ENCODE results near the gene CLCNKB.
"Not testable (repeated sequence)": the region's sequence is repeated elsewhere in the genome, so short reads cannot be mapped to it uniquely, and the experiment has no call there.

Gene CLCNKB

DNA sequence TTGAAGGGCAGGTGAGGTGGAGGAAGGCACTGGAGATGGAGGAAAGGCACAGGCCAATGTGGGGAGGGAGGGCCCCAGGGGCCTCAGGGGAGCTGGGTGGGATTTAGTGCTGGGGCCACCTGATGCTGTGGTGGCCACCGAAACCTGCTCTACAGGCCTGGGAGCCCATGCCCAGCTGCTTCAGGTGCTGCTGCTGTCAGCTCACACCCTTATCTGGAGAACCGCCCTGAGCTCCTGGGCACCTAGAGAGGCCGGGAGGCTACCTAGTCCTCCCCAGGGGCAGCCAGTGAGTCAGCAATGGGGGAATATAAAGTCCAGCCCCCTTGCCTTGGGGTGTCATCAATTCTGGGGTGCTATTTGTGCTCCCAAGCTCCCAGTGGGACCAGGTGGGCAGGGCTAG, 17.7 kb downstream of the CLCNKB start:
- no peak overlapping the region for H3K4me3 ChIP-seq (ENCODE audit: low read depth, low read length)
- TF ChIP-seq, protein P1, sequence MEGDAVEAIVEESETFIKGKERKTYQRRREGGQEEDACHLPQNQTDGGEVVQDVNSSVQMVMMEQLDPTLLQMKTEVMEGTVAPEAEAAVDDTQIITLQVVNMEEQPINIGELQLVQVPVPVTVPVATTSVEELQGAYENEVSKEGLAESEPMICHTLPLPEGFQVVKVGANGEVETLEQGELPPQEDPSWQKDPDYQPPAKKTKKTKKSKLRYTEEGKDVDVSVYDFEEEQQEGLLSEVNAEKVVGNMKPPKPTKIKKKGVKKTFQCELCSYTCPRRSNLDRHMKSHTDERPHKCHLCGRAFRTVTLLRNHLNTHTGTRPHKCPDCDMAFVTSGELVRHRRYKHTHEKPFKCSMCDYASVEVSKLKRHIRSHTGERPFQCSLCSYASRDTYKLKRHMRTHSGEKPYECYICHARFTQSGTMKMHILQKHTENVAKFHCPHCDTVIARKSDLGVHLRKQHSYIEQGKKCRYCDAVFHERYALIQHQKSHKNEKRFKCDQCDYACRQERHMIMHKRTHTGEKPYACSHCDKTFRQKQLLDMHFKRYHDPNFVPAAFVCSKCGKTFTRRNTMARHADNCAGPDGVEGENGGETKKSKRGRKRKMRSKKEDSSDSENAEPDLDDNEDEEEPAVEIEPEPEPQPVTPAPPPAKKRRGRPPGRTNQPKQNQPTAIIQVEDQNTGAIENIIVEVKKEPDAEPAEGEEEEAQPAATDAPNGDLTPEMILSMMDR (IDR thresholded peaks at IDR 0.05; ENCODE audit: low read depth, low read length), result no peak

DNA sequence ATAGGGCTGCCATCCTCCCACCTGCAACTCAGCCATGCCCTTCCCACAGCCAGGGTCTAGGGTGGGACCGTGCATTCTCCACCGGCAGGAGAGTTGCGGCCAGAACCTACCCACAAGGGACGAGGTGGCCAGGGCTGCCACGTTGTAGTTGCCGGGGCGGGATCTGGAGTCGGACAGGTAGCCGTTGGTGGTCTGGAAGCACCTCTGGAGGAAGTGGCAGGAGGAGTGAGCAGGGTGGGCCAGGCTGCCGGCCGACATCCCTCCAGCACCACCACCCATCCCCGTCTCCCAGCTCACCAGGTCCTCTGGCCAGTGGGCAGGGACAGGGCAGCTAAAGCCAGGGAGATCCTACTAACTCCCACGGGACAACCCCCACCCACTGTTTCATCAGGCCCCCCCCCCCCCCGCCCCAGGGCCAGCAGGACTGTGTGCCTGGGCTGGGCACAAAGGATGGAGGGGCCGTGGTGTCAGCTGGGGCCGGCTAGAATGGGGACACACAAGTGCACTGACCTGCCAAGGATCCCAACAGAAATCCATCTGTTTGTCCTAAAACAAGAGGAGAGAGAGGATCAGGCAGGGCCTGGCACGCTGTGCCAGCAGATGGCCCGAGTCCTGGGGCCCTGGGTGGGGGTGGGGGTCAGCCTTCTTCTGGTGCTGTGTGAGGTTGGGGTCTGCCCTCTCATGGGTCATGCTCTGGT, 18.6 kb downstream of the CLCNKB start:
- H3K4me3 ChIP-seq (ENCODE audit: low read depth, low read length), result not testable (repeated sequence)

DNA sequence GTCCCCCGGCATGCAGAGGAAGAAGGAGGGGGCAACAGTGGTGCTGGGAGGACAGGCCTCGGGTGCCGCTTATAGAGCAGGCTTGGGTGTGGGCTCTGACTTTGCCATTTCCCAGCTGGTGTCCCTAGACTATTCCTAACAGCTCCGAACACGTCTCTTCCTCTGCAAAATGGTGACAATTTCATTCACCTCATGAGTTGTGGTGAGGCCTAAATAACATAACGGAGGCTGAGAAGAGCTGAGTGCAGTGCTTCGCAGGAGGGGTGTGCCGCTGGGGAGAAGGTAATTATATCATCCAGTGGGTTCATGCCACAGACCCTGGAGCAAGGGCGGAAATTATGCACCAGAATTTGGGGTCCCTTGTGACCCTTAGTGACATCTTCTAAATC, 19.1 kb downstream of the CLCNKB start:
- H3K4me3 ChIP-seq (ENCODE audit: low read depth, low read length), result not testable (repeated sequence)

DNA sequence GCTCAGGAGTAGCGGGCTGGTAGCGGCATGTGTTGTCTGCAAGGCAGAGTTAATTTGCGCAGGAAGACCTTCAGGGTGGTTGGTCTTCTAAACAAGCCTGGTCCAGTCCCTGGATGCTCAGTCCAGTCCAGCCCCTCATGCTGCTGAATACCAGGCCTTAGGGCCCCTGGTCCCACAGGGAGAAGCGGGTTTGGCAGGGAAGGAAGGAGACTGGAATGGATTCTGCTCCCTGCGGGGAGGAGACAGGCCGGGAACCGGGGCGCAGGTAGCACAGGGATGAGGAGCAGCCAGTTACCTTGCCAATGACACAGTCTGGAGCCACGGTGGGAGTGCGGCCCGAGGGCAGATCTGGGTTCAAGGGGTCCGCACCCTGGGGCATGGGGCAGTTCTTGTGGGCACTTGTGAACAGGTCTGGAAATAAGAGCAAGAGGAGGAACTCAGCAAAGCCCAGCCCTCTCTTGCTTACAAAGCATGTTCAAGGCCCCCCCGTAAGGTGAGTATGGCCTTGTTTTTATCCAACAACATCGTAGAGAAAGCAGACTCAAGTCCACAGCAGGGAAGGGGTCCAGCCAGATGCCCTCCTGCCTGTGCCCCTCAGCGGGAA, 19.7 kb downstream of the CLCNKB start:
- no peak overlapping the region for H3K4me3 ChIP-seq (ENCODE audit: low read depth, low read length)
- TF ChIP-seq, protein P1 (IDR thresholded peaks at IDR 0.05; ENCODE audit: low read depth, low read length), result no peak

DNA sequence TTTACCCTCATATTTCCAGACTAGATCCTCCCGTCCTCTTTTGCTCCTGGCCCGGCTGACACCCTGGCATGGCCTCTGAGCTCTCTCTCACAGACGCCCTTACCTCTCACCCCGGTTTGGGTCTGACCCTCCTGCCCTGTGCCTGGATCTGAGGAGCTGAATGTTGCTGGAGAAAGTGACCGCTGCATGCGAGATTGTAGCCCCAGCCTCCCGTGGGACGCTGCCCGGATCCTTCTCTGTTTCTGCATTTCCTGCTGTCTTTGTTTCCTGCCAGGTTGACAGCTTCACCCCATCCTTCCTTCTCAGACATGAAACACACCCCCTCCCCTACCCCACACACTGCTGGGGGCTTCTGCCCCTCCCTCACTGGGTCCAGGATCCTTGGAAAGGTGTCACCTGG, 20.3 kb downstream of the CLCNKB start:
- H3K4me3 ChIP-seq (ENCODE audit: low read depth, low read length), result no peak overlapping the region
- TF ChIP-seq, protein P1 (IDR thresholded peaks at IDR 0.05; ENCODE audit: low read depth, low read length), result no peak

DNA sequence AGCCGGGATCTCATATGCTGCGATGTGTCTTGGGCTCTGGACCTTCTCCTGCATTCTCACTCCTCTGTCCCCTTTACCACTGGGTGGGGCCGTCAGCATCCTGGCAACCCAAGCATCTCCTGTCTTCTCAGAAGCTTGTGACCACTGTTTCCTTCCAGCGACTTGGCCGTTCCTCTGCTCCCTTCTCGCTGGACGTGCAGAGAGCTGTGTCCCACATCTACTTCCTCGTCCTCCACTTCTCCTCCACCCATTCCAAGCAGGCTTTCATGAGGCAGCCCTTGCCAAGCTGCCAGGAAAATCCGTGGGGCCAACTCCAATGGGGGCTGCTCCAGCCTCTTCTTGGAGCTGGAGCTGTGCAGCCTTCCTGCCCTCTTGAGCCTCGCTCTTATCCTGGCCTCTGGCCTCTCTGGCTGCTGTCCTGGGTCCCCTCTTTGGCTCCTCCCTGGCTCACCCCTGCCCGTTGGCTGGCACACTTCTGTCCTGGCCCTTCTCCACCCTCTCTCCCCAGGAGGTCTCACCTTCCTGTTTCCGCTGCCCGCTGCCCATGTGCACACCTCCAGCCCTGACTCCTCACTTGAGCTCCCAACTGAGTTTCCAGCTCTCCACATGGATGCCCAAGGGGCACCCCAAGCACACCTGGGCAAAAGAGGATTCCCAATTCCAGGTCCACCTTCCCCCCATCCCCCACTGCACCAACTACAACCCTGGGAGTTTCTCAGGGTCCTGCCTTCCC, 21.1 kb downstream of the CLCNKB start:
- TF ChIP-seq, protein P1 (IDR thresholded peaks at IDR 0.05; ENCODE audit: low read depth, low read length), result no peak
- H3K4me3 ChIP-seq (ENCODE audit: low read depth, low read length), result no peak overlapping the region

DNA sequence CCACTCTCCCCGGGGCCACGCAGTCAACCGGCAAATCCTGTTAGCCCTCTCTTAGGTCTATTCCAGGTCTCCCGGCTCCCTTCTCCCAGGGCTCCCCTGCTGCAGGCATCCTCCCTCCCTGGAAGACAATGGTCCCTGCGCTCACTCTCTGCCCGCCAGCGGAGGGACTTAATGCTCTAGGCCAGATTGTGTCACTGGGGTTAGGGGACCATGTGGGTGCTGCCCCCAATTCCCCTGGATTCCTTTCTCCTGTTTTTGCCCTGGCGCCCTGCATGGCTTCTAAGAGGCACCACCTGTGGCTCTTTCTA, 21.6 kb downstream of the CLCNKB start:
- TF ChIP-seq, protein P1 (IDR thresholded peaks at IDR 0.05; ENCODE audit: low read depth, low read length), result no peak
- H3K4me3 ChIP-seq (ENCODE audit: low read depth, low read length), result no peak overlapping the region

DNA sequence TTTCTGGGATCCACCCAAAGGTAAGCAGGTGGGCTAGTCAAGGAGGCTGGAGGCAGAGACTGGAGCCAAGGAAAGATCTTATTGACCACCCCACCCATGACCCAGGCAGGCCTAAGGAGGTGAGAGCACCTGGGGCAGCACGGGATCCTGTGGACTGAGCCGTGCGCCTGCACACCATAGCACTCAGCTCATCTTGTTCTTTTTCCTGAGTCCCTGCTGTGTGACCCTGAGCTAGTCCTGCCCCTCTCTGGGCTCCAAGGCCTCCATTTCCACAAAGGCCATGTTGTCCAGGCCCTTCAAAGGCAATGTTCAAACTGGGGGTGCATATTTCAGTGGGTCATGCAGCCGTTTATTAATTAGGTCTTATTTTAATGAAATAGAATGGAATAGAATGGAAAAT, 22.7 kb downstream of the CLCNKB start:
- TF ChIP-seq, protein P1 (IDR thresholded peaks at IDR 0.05; ENCODE audit: low read depth, low read length), result no peak

More for the DNA sequence above, 22.7 kb downstream of the CLCNKB start:
- no peak overlapping the region for H3K4me3 ChIP-seq (ENCODE audit: low read depth, low read length)
